ENCODE results near the gene CRYBG2. TPM values are rescaled to one million over a fixed set of nuclear protein-coding genes. Genes with fewer than 3 reads are reported as not detected.
A peak's percentile ranks its signal among the peaks of the same experiment; 100 is the strongest.

CRYBG2 gene
- total RNA-seq, 4 donors from 2014 or later, result not detected

DNA sequence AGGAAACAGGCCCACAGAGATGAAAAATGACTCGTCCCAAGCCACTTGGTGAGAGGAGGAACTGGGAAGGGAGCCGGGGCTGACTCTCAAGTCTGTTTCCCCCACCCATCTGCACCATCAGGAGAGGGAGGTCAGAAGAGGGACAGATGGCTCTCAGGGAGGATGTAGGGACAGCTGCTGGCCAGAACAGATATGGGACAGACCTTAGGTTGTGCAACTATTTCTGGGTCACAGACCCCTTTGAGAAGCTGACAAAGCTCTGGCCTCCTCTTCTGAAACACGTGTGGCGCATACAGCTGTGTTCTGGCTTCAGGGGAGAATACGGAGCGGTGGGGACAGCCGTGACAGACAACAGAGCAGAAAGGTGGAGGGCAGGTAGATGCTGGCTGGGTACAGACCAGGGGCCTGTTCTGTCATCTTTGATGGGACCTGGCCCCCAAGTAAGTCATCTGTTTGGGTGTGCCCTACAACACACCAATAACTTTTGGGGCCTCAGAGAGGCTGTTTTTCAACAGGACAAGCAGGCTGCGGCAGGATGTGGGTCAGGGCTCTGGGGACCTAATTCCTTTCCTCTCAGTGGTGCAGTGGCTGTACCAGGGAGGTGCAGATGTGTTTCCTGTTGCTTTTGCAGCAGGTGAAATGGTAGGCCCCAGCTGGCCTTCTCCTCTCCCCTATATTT, 66.8 kb downstream of the CRYBG2 start:
- H3K27me3 ChIP-seq, result no peaks in the 10 kb centered on the region
- no peak overlapping the region for H3K4me3 ChIP-seq
- DNase-seq (peak; percentile 71 to 82), ATAC-seq (peak; percentile 51)
- intact Hi-C loops (cut with DNase I; ENCODE audit: low total_unique reads) (no loop called here), in situ Hi-C loops (cut with MboI; ENCODE audit: low sequenced_read_pairs in 4 of 4) (loop anchor here in 1 of 4 donors (5.0 kb wide), 1 partner anchor 35 kb away; no protein-coding TSS in a partner anchor)
- no peaks in the 10 kb centered on the region for H3K9me3 ChIP-seq
- peaks cover 44 to 45% of the 10 kb centered on the region in 2 donors for H3K4me1 ChIP-seq
- peak overlapping the region; percentile 89 to 98 (median 93) for H3K27ac ChIP-seq
- no peaks in the 10 kb centered on the region for H3K36me3 ChIP-seq
- TF ChIP-seq, protein P1, sequence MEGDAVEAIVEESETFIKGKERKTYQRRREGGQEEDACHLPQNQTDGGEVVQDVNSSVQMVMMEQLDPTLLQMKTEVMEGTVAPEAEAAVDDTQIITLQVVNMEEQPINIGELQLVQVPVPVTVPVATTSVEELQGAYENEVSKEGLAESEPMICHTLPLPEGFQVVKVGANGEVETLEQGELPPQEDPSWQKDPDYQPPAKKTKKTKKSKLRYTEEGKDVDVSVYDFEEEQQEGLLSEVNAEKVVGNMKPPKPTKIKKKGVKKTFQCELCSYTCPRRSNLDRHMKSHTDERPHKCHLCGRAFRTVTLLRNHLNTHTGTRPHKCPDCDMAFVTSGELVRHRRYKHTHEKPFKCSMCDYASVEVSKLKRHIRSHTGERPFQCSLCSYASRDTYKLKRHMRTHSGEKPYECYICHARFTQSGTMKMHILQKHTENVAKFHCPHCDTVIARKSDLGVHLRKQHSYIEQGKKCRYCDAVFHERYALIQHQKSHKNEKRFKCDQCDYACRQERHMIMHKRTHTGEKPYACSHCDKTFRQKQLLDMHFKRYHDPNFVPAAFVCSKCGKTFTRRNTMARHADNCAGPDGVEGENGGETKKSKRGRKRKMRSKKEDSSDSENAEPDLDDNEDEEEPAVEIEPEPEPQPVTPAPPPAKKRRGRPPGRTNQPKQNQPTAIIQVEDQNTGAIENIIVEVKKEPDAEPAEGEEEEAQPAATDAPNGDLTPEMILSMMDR (IDR thresholded peaks at IDR 0.05 in 4 of 5, conservative IDR thresholded peaks at IDR 0.05 in 1 of 5), result no peak
- TF ChIP-seq POLR2A (IDR thresholded peaks at IDR 0.05), result no peak

DNA sequence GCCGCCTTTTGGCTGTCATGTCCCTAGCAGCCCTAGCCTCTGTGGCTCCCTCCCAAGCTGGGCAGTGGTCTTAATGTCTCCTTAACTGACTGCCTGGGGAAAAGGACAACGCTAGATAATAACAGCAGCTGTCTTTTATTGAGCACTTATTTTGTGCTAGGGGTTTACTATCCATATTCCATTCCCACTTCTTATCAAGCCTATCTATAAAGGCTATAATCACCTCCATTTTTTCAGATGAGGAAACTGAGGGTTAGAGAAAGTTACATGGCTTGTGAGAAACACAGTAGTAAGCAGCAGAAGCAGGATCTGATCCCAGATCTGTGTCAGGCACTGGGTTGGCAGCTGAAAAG, 67.9 kb downstream of the CRYBG2 start:
- H3K27me3 ChIP-seq, result no peaks in the 10 kb centered on the region
- no peaks in the 10 kb centered on the region for H3K9me3 ChIP-seq
- intact Hi-C loops (cut with DNase I; ENCODE audit: low total_unique reads) (no loop called here), in situ Hi-C loops (cut with MboI; ENCODE audit: low sequenced_read_pairs in 4 of 4) (loop anchor here in 1 of 4 donors (5.0 kb wide), 1 partner anchor 36 kb away; no protein-coding TSS in a partner anchor)
- peak overlapping the region; percentile 89 to 98 (median 93) for H3K27ac ChIP-seq
- DNase-seq (no peak), ATAC-seq (no peak)
- TF ChIP-seq, protein P1 (IDR thresholded peaks at IDR 0.05 in 4 of 5, conservative IDR thresholded peaks at IDR 0.05 in 1 of 5), result peak in 1 of 5 experiments; percentile 5
- TF ChIP-seq POLR2A (IDR thresholded peaks at IDR 0.05), result no peak
- no peak overlapping the region for H3K4me3 ChIP-seq
- H3K36me3 ChIP-seq, result peaks cover 0 to 5% of the 10 kb centered on the region in 2 donors
- peaks cover 44 to 52% of the 10 kb centered on the region in 2 donors for H3K4me1 ChIP-seq

DNA sequence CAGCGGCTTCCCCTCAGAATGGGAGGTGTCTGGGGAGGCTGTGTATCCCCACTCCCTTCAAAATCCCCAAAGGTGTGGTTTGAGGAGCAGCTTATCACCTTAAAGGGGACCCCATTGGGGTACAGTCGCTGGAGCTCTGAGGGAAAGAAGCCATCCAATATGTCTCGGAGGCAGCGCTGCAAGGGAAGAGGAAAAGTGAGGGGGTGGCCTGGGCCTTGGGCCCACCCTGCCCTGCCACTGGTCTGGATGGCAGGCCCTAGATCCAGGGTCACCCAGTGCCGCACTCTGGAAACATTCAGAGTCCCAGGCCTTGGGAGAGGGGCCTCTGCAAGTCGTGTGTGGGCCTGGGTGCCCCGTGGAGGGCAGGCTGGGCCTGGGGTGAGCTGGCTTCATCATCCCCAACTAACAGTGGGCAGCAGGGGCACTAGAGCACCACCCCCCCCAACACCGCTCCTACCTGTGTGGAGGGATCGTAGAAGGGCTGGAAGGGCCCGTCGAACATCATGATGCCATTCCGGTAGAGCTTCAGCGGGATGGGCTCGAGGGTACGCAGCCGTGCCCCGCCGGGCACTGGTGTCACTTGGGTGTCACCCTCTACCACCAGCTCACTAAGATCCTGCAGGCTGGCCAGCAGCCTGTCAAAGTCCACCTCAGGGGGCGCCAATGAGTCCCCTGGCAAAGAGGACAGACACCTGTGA, 68.4 kb downstream of the CRYBG2 start:
- TF ChIP-seq, protein P1 (IDR thresholded peaks at IDR 0.05 in 4 of 5, conservative IDR thresholded peaks at IDR 0.05 in 1 of 5), result peak; percentile 28 to 54 (median 39)
- TF ChIP-seq POLR2A (IDR thresholded peaks at IDR 0.05), result no peak
- in situ Hi-C loops (cut with MboI; ENCODE audit: low sequenced_read_pairs in 4 of 4), result loop anchor here in 1 of 4 donors (5.0 kb wide), 1 partner anchor 37 kb away; no protein-coding TSS in a partner anchor
- intact Hi-C loops (cut with DNase I; ENCODE audit: low total_unique reads), result loop anchor here (1.0 kb wide), 1 partner anchor 36 kb away; no protein-coding TSS in a partner anchor
- no peaks in the 10 kb centered on the region for H3K9me3 ChIP-seq
- no peak overlapping the region for H3K4me3 ChIP-seq
- no peaks in the 10 kb centered on the region for H3K27me3 ChIP-seq
- H3K27ac ChIP-seq, result peak overlapping the region; percentile 89 to 98 (median 93)
- peak in 1 of 2 donors; percentile 70 for DNase-seq
- ATAC-seq, result peak in 1 of 2 donors; percentile 32
- peaks cover 0 to 8% of the 10 kb centered on the region in 2 donors for H3K36me3 ChIP-seq
- peaks cover 40 to 55% of the 10 kb centered on the region in 2 donors for H3K4me1 ChIP-seq

DNA sequence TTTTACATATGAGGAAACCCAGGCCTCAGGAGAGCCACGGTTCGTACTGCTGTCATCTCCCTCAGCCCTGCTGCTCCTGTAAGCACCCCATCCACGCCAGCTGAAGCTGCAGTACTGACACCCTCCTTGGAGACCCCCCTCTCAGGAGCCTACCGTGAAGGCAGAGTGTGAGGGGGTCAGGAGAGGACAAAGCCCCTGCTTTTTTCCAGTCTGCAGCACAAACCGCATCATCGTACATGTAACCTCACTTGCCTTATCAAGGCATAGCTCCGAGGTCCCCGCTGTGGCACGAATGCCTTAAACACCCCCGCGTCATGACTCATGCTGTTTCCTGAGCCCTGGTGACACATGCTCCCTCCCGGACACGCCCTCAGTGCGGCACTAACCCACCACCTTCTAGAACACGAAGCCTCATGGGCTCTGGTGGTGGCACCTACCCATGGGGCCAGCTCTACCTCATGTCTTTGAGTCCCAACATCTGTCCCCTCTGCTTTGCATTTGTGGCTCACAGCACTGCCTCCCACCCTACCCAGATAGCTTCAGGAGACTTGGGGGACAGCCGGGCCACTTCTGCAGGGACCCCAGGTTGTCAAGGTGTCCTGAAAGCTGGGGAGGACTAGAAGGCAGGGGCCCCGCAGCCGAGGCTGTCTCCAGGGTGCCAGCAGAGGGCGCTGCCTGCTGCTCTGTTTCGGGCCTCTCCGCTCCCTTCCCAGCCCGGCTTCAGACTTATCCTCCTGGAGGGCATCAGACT, 69.2 kb downstream of the CRYBG2 start:
- peak; percentile 57 to 63 for ATAC-seq
- Histone ChIP-seq H3K9me3 (no peaks in the 10 kb centered on the region), H3K27me3 (no peaks in the 10 kb centered on the region), H3K36me3 (peaks cover 0 to 8% of the 10 kb centered on the region in 2 donors), H3K4me3 (no peak overlapping the region), H3K4me1 (peaks cover 40 to 56% of the 10 kb centered on the region in 2 donors), H3K27ac (peak overlapping the region; percentile 89 to 98 (median 93))
- intact Hi-C loops (cut with DNase I; ENCODE audit: low total_unique reads), result loop anchor here (1.0 kb wide), 1 partner anchor 37 kb away; no protein-coding TSS in a partner anchor
- in situ Hi-C loops (cut with MboI; ENCODE audit: low sequenced_read_pairs in 4 of 4), result loop anchor here in 1 of 4 donors (5.0 kb wide), 1 partner anchor 38 kb away; no protein-coding TSS in a partner anchor
- DNase-seq, result peak; percentile 85 to 91
- TF ChIP-seq, protein P1 (IDR thresholded peaks at IDR 0.05 in 4 of 5, conservative IDR thresholded peaks at IDR 0.05 in 1 of 5), result peak; percentile 53 to 82 (median 72)
- TF ChIP-seq POLR2A (IDR thresholded peaks at IDR 0.05), result peak in 1 of 2 donors; percentile 17

All from gastrocnemius medialis (tissue), 4 donors.